ENCODE measurements around the gene DONSON.

DONSON gene

DNA sequence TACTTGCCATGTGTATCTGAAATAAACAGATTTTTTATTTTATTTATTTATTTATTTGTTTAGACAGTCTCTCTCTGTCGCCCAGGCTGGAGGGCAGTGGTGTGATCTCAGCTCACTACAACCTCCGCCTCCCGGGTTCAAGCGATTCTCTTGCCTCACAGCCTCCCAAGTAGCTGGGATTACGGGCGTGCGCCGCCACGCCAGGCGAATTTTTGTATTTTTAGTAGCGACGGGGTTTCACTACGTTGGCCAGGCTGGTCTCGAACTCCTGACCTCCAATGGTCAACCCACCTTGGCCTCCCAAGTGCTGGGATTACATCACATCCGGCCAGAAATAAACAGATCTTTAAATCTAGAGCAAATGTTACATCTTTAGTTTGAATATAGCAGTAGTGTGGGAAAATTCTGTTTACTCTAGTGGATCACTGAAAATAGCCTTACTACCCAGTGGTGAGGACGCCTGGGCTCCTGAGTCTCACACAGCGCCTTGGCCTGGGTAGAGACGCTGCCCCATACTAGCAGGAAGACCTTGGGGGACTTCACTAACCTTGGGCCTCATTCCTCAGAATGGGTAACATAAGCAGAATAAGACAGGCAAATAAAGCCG lies 47.3 kb downstream of the DONSON start:
- no peak for DNase-seq

DNA sequence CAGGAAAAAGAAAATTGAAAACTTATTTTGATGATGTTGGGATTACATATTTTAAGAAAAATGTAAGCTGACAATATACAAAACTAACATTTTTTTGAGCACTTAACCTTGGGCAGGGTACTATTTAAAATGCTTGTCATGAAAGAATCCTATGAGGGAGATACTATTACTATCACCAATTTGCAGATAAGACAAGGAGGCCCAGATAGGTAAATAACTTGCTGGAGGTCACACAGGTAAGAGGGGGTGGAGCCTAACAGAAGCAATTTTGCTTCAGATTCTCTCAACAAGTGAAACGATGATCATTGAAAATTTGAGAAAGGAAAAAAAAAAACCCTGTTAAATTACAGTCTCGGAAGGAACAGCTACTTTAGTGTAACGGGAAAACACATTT lies 47.8 kb downstream of the DONSON start:
- no peak for DNase-seq

- no peak for DNase-seq
Observed at GRCh38 chr21:33539616-33540015, 48.9 kb downstream of the DONSON start.

GRCh38 chr21:33537212-33537611 lies 51.3 kb downstream of the DONSON start:
- no peak for DNase-seq

DNA sequence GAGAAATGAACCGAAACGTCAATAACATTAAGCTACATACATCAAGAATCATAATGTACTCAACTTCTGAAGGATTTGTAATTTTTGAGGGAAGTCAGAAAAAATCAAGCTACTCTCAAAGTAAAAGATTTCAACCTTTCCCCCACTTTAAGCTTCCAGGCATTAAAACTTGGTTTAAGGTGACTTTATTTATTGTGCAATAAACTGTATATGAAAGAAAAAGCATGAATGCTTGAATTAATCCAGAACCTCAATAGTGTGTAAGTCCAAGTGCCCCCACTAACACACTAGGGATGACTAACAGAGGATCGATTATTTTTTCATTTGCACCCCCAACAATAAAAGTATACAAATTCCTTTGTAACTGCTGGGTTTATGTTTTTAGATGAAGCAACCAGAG lies 57.5 kb downstream of the DONSON start:
- DNase-seq, result no peak

All from stimulated activated naive CD4-positive, alpha-beta T cell treated with Interleukin-2 at 50 U/mL for 16 hours (primary cell).